Ectodermal cell (in vitro differentiated cells): ENCODE results near the gene PREB.

Experiments
- H3K27ac ChIP-seq: 2 replicates; pipeline ENCODE4 v1.7.0; 2013; ENCODE audit warnings: mild to moderate bottlenecking, low read depth, low read length; ENCODE audit not compliant: insufficient read depth, poor library complexity, severe bottlenecking
- H3K27me3 ChIP-seq: 2 replicates; pipeline ENCODE4 v1.7.0; 2013; ENCODE audit warnings: mild to moderate bottlenecking, low read length; ENCODE audit not compliant: insufficient read depth, control insufficient read depth, poor library complexity, severe bottlenecking
- H3K36me3 ChIP-seq: one replicate; pipeline ENCODE4 v1.7.0; 2013; ENCODE audit warnings: low read length; ENCODE audit not compliant: control insufficient read depth, insufficient read depth
- H3K4me1 ChIP-seq: one replicate; pipeline ENCODE4 v1.7.0; 2013; ENCODE audit warnings: low read length; ENCODE audit not compliant: control insufficient read depth, insufficient read depth
- H3K4me3 ChIP-seq: 2 replicates; pipeline ENCODE4 v1.7.0; 2013; ENCODE audit warnings: low read depth, low read length, control low read depth; ENCODE audit not compliant: insufficient read depth
- H3K9me3 ChIP-seq: 2 replicates; pipeline ENCODE4 v1.7.0; 2013; ENCODE audit warnings: mild to moderate bottlenecking, low read length, moderate library complexity; ENCODE audit not compliant: control insufficient read depth
- WGBS, 2 experiments: methylation state at CpG; one replicate each; pipeline ENCODE4 v1.1.7; 2013; ENCODE audit warnings: missing lambda C conversion rate in 2 of 2; 5-methylcytosine and 5-hydroxymethylcytosine counted together

The PREB gene

DNA sequence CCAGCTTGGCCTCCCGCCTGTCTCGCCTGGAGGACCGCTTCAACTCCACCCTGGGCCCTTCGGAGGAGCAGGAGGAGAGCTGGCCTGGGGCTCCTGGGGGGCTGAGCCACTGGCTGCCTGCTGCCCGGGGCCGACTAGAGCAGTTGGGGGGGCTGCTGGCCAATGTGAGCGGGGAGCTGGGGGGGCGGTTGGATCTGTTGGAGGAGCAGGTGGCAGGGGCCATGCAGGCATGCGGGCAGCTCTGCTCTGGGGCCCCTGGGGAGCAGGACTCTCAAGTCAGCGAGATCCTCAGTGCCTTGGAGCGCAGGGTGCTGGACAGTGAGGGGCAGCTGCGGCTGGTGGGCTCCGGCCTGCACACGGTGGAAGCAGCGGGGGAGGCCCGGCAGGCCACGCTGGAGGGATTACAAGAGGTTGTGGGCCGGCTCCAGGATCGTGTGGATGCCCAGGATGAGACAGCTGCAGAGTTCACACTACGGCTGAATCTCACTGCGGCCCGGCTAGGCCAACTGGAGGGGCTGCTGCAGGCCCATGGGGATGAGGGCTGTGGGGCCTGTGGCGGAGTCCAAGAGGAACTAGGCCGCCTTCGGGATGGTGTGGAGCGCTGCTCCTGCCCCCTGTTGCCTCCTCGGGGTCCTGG is 51.5 kb downstream of the PREB start:
- H3K27ac ChIP-seq = no peak overlapping the region
- no peak overlapping the region for H3K4me3 ChIP-seq
- no peaks in the 10 kb centered on the region for H3K36me3 ChIP-seq
- 91 to 94% methylated on average over 27 of the region's 27 CpGs for WGBS, 2 experiments
- no peaks in the 10 kb centered on the region for H3K9me3 ChIP-seq
- peaks cover 28% of the 10 kb centered on the region for H3K4me1 ChIP-seq
- H3K27me3 ChIP-seq = peaks cover 21% of the 10 kb centered on the region

DNA sequence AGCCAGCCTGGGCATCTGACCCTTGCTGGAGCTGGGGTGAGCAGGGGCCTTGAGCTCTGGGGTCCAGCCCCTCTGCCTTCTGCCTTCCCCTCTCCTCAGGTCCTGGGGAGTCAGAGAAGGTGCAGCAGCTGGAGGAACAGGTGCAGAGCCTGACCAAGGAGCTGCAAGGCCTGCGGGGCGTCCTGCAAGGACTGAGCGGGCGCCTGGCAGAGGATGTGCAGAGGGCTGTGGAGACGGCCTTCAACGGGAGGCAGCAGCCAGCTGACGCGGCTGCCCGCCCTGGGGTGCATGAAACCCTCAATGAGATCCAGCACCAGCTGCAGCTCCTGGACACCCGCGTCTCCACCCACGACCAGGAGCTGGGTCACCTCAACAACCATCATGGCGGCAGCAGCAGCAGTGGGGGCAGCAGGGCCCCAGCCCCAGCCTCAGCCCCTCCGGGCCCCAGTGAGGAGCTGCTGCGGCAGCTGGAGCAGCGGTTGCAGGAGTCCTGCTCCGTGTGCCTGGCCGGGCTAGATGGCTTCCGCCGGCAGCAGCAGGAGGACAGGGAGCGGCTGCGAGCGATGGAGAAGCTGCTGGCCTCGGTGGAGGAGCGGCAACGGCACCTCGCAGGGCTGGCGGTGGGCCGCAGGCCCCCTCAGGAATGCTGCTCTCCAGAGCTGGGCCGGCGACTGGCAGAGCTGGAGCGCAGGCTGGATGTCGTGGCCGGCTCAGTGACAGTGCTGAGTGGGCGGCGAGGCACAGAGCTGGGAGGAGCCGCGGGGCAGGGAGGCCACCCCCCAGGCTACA is 52.3 kb downstream of the PREB start:
- no peak overlapping the region for H3K27ac ChIP-seq
- no peak overlapping the region for H3K4me3 ChIP-seq
- H3K27me3 ChIP-seq = peaks cover 14% of the 10 kb centered on the region
- WGBS, 2 experiments = 92 to 94% methylated on average over 38 of the region's 38 CpGs
- no peaks in the 10 kb centered on the region for H3K36me3 ChIP-seq
- H3K9me3 ChIP-seq = no peaks in the 10 kb centered on the region
- H3K4me1 ChIP-seq = peaks cover 26% of the 10 kb centered on the region
